GM18951 (cell line): ENCODE data around the gene SF1.
A peak's percentile ranks its signal among the peaks of the same experiment; 100 is the strongest.

Experiments used
- POLR2A ChIP-seq: IDR thresholded peaks from 4 replicates; pipeline ENCODE4 v1.6.1; 2011; ENCODE audit warnings: mild to moderate bottlenecking; ENCODE audit not compliant: insufficient read length, insufficient read depth; ENCODE audit errors: extremely low read depth
- in situ Hi-C: fragments of 300-500 bp; cut with MboI; formaldehyde crosslinking; loops from one replicate; pipeline ENCODE4 v1.12.0; 2022; ENCODE audit warnings: low sequenced_read_pairs, mixed read lengths, inconsistent platforms; ENCODE audit not compliant: unreplicated experiment

SF1 gene

GRCh38 chr11:64804346-64805210, 26.2 kb upstream of the SF1 start:
- in situ Hi-C loops = no loop called here
- TF ChIP-seq POLR2A = no peak

- in situ Hi-C loops = no loop called here
- no peak for TF ChIP-seq POLR2A
These were observed 25.6 kb upstream of the SF1 start for GRCh38 chr11:64803846-64804345.

- in situ Hi-C loops = no loop called here
- TF ChIP-seq POLR2A = peak; percentile 51
These were observed 25.0 kb upstream of the SF1 start, which contains the start of gene MAP4K2 for GRCh38 chr11:64803158-64803845. Gene MAP4K2 (minus strand): TSS chr11:64803214. CDS start chr11:64803149, 65 bp downstream.

DNA sequence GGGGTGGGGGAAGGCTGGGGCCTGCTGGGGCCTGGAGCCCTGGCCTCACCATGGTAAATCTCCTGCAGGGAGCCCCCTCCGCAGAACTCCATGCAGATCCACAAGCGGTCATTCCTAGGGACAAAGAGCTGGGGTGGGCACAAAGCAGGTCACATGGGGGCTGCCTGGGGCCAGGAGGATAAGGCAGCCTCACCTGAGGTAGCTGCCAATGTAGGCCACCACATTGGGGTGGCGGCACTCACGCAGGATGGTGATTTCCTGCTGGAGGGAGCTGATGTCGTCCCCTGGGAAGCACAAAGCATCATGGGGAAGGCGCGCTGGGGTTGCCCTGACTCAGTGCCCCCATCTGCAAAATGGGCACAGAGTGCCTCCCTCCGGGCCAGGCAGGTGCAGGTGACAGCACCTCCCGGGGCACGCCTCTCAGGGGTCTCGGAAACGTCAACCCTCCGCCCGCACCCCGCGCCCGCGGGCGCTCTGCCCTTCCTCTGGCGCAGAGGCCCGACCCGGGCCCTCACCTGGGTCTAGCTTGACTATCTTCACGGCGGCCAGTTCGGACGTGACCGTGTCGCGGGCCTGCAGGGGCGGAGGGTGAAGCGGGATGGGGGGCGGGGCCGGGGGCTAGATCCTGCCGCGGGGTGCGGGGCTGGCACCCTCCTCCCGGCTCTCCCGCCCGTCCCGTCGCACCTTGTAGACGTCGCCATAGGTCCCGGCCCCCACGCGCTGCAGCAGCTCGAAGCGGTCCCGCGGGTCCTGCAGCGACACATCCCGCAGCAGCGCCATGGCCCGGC, 24.2 kb upstream of the SF1 start:
- TF ChIP-seq POLR2A = peak; percentile 40
- in situ Hi-C loops = no loop called here

DNA sequence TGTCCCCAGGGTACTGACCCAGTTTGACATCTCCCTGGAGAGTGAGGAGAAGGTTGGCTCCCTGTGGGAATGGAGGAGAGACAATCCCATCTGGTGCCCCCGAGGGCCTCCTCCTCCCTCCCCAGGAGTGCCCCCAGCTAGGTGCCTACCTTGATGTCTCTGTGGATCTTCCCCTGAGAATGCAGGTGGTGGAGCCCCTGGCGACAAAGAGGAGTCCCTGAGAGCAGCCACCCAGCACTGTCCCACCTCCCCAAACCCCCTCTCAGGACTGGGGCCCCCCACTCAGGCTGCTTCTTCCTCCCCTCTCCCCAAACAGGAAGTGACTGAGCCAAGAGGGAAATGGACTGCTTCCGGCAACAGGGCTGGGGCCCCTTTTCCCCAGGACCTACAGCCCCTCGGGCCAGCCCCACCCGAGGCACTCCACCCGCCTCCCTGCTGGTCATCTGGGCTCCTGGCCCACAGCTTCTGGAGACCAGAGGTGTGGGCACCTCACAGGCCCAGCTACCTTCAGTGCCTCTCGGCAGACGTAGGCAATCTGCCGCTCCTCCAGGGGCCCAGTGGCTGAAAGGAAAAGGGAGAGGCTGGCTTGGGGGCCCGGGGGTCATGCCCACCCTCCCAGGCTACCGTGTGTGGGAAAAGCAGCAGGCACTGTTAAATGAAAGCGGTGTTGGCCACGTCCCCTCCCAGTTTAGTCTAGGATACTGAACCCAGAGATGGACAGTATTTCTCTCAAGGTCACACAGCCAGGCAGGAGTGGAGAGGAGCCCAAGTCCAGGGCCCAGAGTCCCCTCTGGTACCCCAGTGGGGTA, 23.4 kb upstream of the SF1 start:
- no peak for TF ChIP-seq POLR2A
- in situ Hi-C loops = no loop called here

GRCh38 chr11:64801158-64801464, 22.8 kb upstream of the SF1 start:
- no peak for TF ChIP-seq POLR2A
- in situ Hi-C loops = no loop called here

GRCh38 chr11:64800303-64801157, 22.2 kb upstream of the SF1 start:
- in situ Hi-C loops = no loop called here
- no peak for TF ChIP-seq POLR2A

DNA sequence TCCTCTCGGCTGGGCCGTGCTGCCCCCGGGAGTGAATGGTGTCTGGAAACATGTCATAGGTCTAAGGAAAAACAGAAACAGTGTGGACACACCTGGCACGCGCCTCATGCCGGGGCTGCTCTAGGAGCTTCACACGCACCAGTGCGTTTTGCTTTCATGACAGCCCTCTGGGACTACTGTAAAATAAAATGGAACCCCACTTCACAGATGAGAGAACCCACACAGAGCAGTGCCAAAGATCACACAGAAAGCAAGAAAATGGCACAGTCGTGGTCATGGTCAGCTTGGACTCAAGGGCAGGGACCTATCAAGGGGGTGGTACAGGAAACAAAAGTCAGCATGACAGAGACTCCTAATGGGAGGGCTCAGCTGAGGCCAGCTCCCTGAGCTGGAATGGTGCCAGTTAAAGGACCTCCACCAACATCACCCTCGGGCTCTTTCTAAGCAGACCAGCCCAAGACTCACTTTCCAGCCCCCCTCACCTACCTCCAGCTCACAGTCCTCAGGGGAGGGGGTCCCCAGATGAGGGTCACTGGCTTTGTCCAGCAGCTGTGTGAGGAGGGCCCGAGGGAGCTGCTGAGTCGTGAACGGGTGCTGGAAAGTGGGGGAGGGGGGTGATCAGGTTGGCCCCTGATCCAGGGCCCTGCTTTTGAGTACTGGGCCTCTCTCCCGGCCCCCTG, 21.4 kb upstream of the SF1 start:
- in situ Hi-C loops = no loop called here
- no peak for TF ChIP-seq POLR2A

GRCh38 chr11:64799256-64799622, 20.9 kb upstream of the SF1 start:
- in situ Hi-C loops = no loop called here
- no peak for TF ChIP-seq POLR2A

- in situ Hi-C loops = no loop called here
- TF ChIP-seq POLR2A = no peak
These were observed 18.6 kb upstream of the SF1 start for GRCh38 chr11:64796757-64797541.
